Gastroesophageal sphincter (tissue), 3 donors: ENCODE measurements around the gene SYCE1.

Experiments used
- CTCF ChIP-seq, 4 experiments: fragments of 200-600 bp in 2 of 4; fragments of 450-650 bp in 2 of 4; sonication (generic) in 1 of 4; IDR thresholded peaks; one replicate each; pipeline ENCODE4 v1.5.1; 2017 to 2019; ENCODE audit warnings: antibody characterized with exemption in 4 of 4, mild to moderate bottlenecking in 2 of 4, moderate library complexity in 2 of 4
- POLR2A ChIP-seq, 2 donors: fragments of 450-650 bp; IDR thresholded peaks; one replicate each; pipeline ENCODE4 v1.6.1; 2017; ENCODE audit warnings: antibody characterized with exemption in 2 of 2, mild to moderate bottlenecking in 2 of 2, moderate library complexity in 1 of 2

- TF ChIP-seq CTCF (IDR thresholded peaks at IDR 0.05) = no peak
- TF ChIP-seq POLR2A (IDR thresholded peaks at IDR 0.05) = no peak
Measured at GRCh38 chr10:133600657-133601056, 35.3 kb upstream of the SYCE1 start.
